ENCODE measurements around the gene INTS6L. TPM values are rescaled to one million over a fixed set of nuclear protein-coding genes. Genes with fewer than 3 reads are reported as not detected.
"Not testable (repeated sequence)": the region's sequence is repeated elsewhere in the genome, so short reads cannot be mapped to it uniquely, and the experiment has no call there.

Gene INTS6L
- total RNA-seq, 1 donor from 2014 or later = 24.6 TPM

DNA sequence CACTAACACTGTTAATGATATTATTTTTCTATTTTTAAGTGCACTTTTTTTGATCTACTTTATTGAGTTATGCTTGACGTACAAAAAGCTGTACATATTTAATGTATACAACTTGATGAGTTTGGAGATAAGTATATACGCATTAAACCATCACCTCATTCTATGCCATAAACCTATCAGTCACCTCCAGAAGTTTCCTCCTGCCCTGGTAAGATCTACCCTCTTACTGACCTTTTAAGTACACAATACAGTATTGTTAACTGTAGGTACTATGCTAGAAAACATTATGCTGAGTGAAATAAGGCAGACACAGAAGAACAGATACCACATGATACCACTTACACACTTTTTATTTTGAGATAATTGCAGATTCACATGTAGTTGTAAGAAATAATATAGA is 36.9 kb downstream of the INTS6L start:
- ChIA-PET POLR2A (interaction anchor here (1.2 kb wide), 1 partner anchor 36 kb away, joined by 3 read pairs; the partner anchor contains the start of gene INTS6L), CTCF (no interaction called here)
- no peak for ATAC-seq (ENCODE audit: low read depth)

DNA sequence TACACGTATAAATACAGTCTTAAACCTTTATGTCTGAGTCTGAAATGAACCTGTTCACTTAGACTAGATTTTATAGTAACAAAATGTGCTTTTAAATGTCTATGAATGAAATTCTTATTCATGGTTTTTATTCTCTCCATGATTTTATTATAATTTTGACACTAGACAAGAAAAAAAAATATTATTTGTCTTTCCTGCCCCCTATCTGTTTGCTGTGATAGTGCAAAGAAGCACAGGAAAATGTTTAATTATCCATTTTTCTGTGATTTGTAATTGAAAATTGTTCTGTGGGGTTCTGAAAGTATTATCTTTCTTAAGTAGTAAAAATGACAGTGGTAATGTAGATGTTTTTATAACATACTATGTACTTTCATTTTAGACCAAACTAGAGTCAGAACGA is 52.0 kb downstream of the INTS6L start:
- no peaks in the 10 kb centered on the region for H3K9me3 Mint-ChIP-seq
- no peaks in the 10 kb centered on the region for H3K4me1 Mint-ChIP-seq
- no peak for DNase-seq
- intact Hi-C loops (cut with micrococcal nuclease) = loop anchor here (1.0 kb wide), 1 partner anchor 88 kb away; no protein-coding TSS in a partner anchor
- no peak for ATAC-seq (ENCODE audit: low read depth)
- no peaks in the 10 kb centered on the region for H3K27me3 Mint-ChIP-seq
- H3K27ac Mint-ChIP-seq = no peak overlapping the region
- peaks cover 49% of the 10 kb centered on the region for H3K36me3 Mint-ChIP-seq (ENCODE audit: low read depth)
- CTCF ChIA-PET = interaction anchor here (0.9 kb wide), 1 partner anchor 108 kb away, joined by 3 read pairs; no protein-coding TSS in a partner anchor
- TF ChIP-seq, protein P1, sequence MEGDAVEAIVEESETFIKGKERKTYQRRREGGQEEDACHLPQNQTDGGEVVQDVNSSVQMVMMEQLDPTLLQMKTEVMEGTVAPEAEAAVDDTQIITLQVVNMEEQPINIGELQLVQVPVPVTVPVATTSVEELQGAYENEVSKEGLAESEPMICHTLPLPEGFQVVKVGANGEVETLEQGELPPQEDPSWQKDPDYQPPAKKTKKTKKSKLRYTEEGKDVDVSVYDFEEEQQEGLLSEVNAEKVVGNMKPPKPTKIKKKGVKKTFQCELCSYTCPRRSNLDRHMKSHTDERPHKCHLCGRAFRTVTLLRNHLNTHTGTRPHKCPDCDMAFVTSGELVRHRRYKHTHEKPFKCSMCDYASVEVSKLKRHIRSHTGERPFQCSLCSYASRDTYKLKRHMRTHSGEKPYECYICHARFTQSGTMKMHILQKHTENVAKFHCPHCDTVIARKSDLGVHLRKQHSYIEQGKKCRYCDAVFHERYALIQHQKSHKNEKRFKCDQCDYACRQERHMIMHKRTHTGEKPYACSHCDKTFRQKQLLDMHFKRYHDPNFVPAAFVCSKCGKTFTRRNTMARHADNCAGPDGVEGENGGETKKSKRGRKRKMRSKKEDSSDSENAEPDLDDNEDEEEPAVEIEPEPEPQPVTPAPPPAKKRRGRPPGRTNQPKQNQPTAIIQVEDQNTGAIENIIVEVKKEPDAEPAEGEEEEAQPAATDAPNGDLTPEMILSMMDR (IDR thresholded peaks at IDR 0.05) = no peak
- H3K4me3 Mint-ChIP-seq = no peak overlapping the region
- POLR2A ChIA-PET = no interaction called here

More for the DNA sequence above, 36.9 kb downstream of the INTS6L start:
- H3K27ac Mint-ChIP-seq = no peak overlapping the region
- no peaks in the 10 kb centered on the region for H3K27me3 Mint-ChIP-seq
- H3K4me3 Mint-ChIP-seq = no peak overlapping the region
- TF ChIP-seq, protein P1 (IDR thresholded peaks at IDR 0.05) = no peak
- peaks cover 11% of the 10 kb centered on the region for H3K4me1 Mint-ChIP-seq
- intact Hi-C loops (cut with micrococcal nuclease) = loop anchor here (5.0 kb wide), 2 partner anchors 35 to 70 kb away; partner anchors contain the start of gene INTS6L
- H3K36me3 Mint-ChIP-seq (ENCODE audit: low read depth) = peaks cover 23% of the 10 kb centered on the region
- no peaks in the 10 kb centered on the region for H3K9me3 Mint-ChIP-seq
- DNase-seq = no peak

DNA sequence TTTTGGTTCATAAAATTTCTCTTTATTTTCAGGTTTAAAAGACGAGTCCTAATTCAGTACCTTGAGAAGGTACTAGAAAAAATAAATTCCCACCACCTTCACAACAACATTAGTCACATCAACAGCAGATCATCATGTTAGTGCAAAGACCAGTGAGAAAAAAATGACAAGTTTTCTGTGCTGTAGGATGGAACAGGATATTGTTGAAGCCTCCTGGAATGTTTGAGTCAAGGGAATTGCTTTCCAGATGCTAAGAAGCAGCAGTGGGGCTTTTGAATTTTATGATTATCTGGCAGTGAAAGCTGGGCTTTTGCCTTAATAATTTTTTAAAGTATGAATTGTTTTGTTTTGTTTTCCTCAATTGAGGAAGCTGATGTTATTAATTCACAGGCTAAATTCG is 61.0 kb downstream of the INTS6L start:
- DNase-seq (no peak), ATAC-seq (ENCODE audit: low read depth) (no peak)
- intact Hi-C loops (cut with micrococcal nuclease) = no loop called here
- CTCF ChIA-PET = no interaction called here
- POLR2A ChIA-PET = no interaction called here
- Mint-ChIP-seq H3K27ac (no peak overlapping the region), H3K9me3 (no peaks in the 10 kb centered on the region), H3K27me3 (no peaks in the 10 kb centered on the region), H3K36me3 (ENCODE audit: low read depth) (peaks cover 51% of the 10 kb centered on the region), H3K4me1 (no peaks in the 10 kb centered on the region), H3K4me3 (no peak overlapping the region)
- TF ChIP-seq, protein P1 (IDR thresholded peaks at IDR 0.05) = no peak

DNA sequence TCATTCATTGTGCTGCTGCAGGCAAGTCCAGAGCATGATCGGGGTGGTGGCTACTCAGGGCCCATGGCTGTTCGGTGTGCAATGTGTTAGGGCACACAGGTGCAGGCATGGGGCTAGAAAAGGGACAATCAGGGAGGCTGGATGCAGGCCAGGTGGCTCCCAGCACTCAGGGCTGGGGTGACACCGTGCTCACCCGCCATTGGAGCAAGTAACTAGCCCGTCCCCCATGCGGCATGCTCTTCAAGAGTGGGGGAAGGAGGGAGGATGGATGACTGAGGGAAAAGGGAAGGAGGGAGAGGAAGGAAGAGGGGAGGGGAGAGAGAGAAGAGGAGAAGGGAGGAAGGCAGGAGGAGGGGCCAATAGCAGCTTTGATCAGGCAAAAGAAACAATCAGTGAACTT is 64.7 kb downstream of the INTS6L start:
- intact Hi-C loops (cut with micrococcal nuclease) = no loop called here
- DNase-seq = no peak
- no peak overlapping the region for H3K4me3 Mint-ChIP-seq
- H3K27me3 Mint-ChIP-seq = no peaks in the 10 kb centered on the region
- no peak for ATAC-seq (ENCODE audit: low read depth)
- no peaks in the 10 kb centered on the region for H3K4me1 Mint-ChIP-seq
- peaks cover 16% of the 10 kb centered on the region for H3K36me3 Mint-ChIP-seq (ENCODE audit: low read depth)
- H3K27ac Mint-ChIP-seq = no peak overlapping the region
- TF ChIP-seq, protein P1 (IDR thresholded peaks at IDR 0.05) = no peak
- no peaks in the 10 kb centered on the region for H3K9me3 Mint-ChIP-seq
- ChIA-PET CTCF (no interaction called here), POLR2A (no interaction called here)

DNA sequence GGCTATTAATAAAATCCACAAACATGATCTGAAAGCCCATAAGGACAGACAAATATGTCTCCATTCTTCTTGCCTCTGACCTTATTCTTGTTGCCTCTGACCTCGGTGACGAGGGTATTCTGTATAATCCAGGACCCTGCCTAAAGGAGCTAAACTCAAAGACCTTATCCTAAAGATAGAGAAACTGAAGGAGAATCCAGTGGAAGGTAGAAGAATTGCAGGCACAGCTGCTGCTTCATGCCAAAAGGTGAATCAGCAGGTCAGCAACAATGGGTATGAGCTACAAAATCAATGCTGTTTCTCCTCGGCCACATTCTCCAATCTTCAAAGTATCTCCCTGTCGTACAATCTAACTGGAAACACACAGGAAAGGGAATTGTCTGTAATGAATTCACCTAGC is 71.4 kb downstream of the INTS6L start:
- Mint-ChIP-seq H3K27ac (no peak overlapping the region), H3K4me3 (no peak overlapping the region), H3K27me3 (peaks cover 4% of the 10 kb centered on the region), H3K4me1 (no peaks in the 10 kb centered on the region), H3K36me3 (ENCODE audit: low read depth) (no peaks in the 10 kb centered on the region), H3K9me3 (no peaks in the 10 kb centered on the region)
- intact Hi-C loops (cut with micrococcal nuclease) = no loop called here
- ChIA-PET POLR2A (no interaction called here), CTCF (no interaction called here)
- no peak for ATAC-seq (ENCODE audit: low read depth)
- no peak for DNase-seq
- TF ChIP-seq, protein P1 (IDR thresholded peaks at IDR 0.05) = no peak

DNA sequence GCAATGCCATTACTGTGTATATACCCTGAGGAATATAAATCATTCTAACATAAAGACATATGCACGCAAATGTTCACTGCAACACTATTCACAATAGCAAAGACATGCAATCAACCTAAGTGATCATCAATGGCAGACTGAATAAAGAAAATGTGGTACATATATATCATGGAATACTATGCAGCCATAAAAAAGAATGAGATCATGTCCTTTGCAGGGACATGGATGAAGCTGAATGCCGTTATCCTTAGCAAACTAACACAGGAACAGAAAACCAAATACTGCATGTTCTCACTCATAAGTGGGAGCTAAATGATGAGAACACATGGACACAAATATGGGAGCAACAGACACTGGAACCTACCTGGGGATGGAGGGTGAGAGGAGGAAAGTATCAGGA is 73.6 kb downstream of the INTS6L start:
- H3K27ac Mint-ChIP-seq; H3K4me1 Mint-ChIP-seq; H3K36me3 Mint-ChIP-seq (ENCODE audit: low read depth); CTCF ChIA-PET; intact Hi-C loops (cut with micrococcal nuclease); POLR2A ChIA-PET; H3K27me3 Mint-ChIP-seq; ATAC-seq (ENCODE audit: low read depth); DNase-seq; H3K4me3 Mint-ChIP-seq; H3K9me3 Mint-ChIP-seq: not testable (repeated sequence)

DNA sequence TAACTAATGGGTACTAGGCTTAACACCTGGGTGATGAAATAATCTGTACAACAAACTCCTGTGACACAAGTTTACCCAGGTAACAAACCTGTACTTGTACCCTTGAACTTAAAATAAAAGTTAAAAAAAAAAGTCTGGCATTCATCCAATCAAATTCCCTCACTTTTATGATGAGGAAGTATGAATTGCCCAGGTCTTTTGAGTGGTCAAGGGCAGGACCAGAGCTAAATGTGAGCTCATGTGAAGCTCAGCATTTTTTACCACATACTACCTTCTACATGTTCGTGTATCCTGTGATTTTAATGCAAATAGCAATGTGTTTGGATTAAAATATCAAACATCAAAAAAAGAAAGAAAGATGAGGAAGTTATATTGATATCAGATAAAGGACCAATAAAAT is 74.0 kb downstream of the INTS6L start:
- DNase-seq; H3K27ac Mint-ChIP-seq; intact Hi-C loops (cut with micrococcal nuclease); H3K4me3 Mint-ChIP-seq; H3K9me3 Mint-ChIP-seq; CTCF ChIA-PET; ATAC-seq (ENCODE audit: low read depth); H3K36me3 Mint-ChIP-seq (ENCODE audit: low read depth); POLR2A ChIA-PET; H3K4me1 Mint-ChIP-seq; H3K27me3 Mint-ChIP-seq: not testable (repeated sequence)
